Iris pigment epithelial cell (primary cell): Measurements from ENCODE around the gene SMARCA4.

Source experiments
- DNase-seq: peaks from one replicate; pipeline ENCODE4 v3.0.0-alpha.2; 2011; ENCODE audit warnings: low read depth

The SMARCA4 gene

GRCh38 chr19:10960314-10961072 is at the start of gene SMARCA4:
Gene SMARCA4 (plus strand): TSS chr19:10961030. CDS start chr19:10984152, 23,122 bp downstream.
- DNase-seq = peak; percentile 95

GRCh38 chr19:10911579-10912363 is 49.1 kb upstream of the SMARCA4 start:
- DNase-seq = no peak

GRCh38 chr19:10912619-10913018 is 48.2 kb upstream of the SMARCA4 start:
- no peak for DNase-seq

- no peak for DNase-seq
These were observed 47.0 kb upstream of the SMARCA4 start for GRCh38 chr19:10913716-10914340.

GRCh38 chr19:10915130-10916091 is 45.4 kb upstream of the SMARCA4 start:
- peak; percentile 70 for DNase-seq

- DNase-seq = no peak
These were observed 44.2 kb upstream of the SMARCA4 start for GRCh38 chr19:10916602-10917001.

GRCh38 chr19:10918359-10918758 is 42.5 kb upstream of the SMARCA4 start:
- DNase-seq = no peak

- DNase-seq = no peak
These were observed 41.2 kb upstream of the SMARCA4 start for GRCh38 chr19:10919352-10920287.

GRCh38 chr19:10920288-10920655 is 40.6 kb upstream of the SMARCA4 start:
- DNase-seq = no peak

GRCh38 chr19:10920781-10921180 is 40.0 kb upstream of the SMARCA4 start:
- no peak for DNase-seq

- no peak for DNase-seq
These were observed 39.5 kb upstream of the SMARCA4 start for GRCh38 chr19:10921199-10921909.

GRCh38 chr19:10921910-10922637 is 38.8 kb upstream of the SMARCA4 start:
- DNase-seq = no peak

- DNase-seq = no peak
These were observed 38.2 kb upstream of the SMARCA4 start for GRCh38 chr19:10922638-10923014.

- no peak for DNase-seq
These were observed 37.3 kb upstream of the SMARCA4 start for GRCh38 chr19:10923260-10924112.

GRCh38 chr19:10924597-10924996 is 36.2 kb upstream of the SMARCA4 start:
- no peak for DNase-seq

GRCh38 chr19:10927730-10928562 is 32.9 kb upstream of the SMARCA4 start:
- DNase-seq = no peak
